Mammary epithelial cell (primary cell): Measurements from ENCODE around the gene GRIFIN.

ENCODE experiments used
- EZH2 ChIP-seq: IDR thresholded peaks from 2 replicates; pipeline ENCODE4 v1.6.1; 2012; ENCODE audit warnings: low read length, inconsistent platforms, borderline replicate concordance
- TF ChIP-seq, protein P1 (sequence below), 2 donors: IDR thresholded peaks in 1 of 2; conservative IDR thresholded peaks in 1 of 2; 2 replicates each; pipeline ENCODE4 v1.5.1; 2011 to 2012; ENCODE audit warnings: inconsistent platforms in 2 of 2, low read length in 2 of 2, mild to moderate bottlenecking in 2 of 2, control low read depth in 1 of 2, low read depth in 1 of 2; ENCODE audit not compliant: insufficient read depth in 1 of 2; ENCODE audit errors: extremely low read depth in 1 of 2

DNA sequence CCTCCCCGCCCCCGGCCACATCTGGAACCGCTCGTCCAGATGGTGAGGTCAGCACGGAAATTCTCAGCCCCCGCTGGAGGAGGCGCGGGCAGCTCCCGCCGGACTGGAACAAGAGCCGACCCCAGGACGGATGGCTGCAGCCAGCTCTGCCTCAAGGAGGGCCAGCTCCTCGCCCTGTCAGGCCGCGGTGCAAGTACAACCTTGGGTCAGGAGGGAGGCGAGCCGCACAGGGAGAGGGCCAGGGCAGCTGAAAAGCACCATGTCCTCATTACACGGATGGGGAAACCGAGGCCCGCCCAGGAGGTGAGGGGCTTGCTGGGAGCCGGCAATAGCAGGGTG, 3.8 kb upstream of the GRIFIN start:
- TF ChIP-seq EZH2, result no peak
- TF ChIP-seq, protein P1, sequence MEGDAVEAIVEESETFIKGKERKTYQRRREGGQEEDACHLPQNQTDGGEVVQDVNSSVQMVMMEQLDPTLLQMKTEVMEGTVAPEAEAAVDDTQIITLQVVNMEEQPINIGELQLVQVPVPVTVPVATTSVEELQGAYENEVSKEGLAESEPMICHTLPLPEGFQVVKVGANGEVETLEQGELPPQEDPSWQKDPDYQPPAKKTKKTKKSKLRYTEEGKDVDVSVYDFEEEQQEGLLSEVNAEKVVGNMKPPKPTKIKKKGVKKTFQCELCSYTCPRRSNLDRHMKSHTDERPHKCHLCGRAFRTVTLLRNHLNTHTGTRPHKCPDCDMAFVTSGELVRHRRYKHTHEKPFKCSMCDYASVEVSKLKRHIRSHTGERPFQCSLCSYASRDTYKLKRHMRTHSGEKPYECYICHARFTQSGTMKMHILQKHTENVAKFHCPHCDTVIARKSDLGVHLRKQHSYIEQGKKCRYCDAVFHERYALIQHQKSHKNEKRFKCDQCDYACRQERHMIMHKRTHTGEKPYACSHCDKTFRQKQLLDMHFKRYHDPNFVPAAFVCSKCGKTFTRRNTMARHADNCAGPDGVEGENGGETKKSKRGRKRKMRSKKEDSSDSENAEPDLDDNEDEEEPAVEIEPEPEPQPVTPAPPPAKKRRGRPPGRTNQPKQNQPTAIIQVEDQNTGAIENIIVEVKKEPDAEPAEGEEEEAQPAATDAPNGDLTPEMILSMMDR (conservative IDR thresholded peaks at IDR 0.05 in 1 of 2, IDR thresholded peaks at IDR 0.05 in 1 of 2; ENCODE audit: extremely low read depth in 1 of 2, insufficient read depth in 1 of 2, low read depth in 1 of 2, low read length in 2 of 2), result no peak
